Endothelial cell of hepatic sinusoid (primary cell): ENCODE data around the gene CNDP2.
"Not testable (repeated sequence)": the region's sequence is repeated elsewhere in the genome, so short reads cannot be mapped to it uniquely, and the experiment has no call there.

Experiments
- in situ Hi-C: cut with HindIII; loops from 2 replicates; pipeline ENCODE4 v1.10.0; 2017; ENCODE audit warnings: low sequenced_read_pairs

The CNDP2 gene

GRCh38 chr18:74563999-74564398, 67.8 kb downstream of the CNDP2 start:
- in situ Hi-C loops: no loop called here

GRCh38 chr18:74565164-74565563, 69.0 kb downstream of the CNDP2 start:
- in situ Hi-C loops: not testable (repeated sequence)

- in situ Hi-C loops: not testable (repeated sequence)
These were observed 69.8 kb downstream of the CNDP2 start for GRCh38 chr18:74565993-74566392.

- in situ Hi-C loops: no loop called here
These were observed 71.7 kb downstream of the CNDP2 start for GRCh38 chr18:74567822-74568221.

GRCh38 chr18:74569401-74569800, 73.2 kb downstream of the CNDP2 start:
- in situ Hi-C loops: no loop called here

- in situ Hi-C loops: no loop called here
These were observed 74.1 kb downstream of the CNDP2 start for GRCh38 chr18:74570266-74570665.

GRCh38 chr18:74571895-74572680, 75.9 kb downstream of the CNDP2 start:
- in situ Hi-C loops: no loop called here

GRCh38 chr18:74573053-74573452, 76.9 kb downstream of the CNDP2 start:
- in situ Hi-C loops: no loop called here
